ENCODE measurements around the gene TGM2.

The TGM2 gene

DNA sequence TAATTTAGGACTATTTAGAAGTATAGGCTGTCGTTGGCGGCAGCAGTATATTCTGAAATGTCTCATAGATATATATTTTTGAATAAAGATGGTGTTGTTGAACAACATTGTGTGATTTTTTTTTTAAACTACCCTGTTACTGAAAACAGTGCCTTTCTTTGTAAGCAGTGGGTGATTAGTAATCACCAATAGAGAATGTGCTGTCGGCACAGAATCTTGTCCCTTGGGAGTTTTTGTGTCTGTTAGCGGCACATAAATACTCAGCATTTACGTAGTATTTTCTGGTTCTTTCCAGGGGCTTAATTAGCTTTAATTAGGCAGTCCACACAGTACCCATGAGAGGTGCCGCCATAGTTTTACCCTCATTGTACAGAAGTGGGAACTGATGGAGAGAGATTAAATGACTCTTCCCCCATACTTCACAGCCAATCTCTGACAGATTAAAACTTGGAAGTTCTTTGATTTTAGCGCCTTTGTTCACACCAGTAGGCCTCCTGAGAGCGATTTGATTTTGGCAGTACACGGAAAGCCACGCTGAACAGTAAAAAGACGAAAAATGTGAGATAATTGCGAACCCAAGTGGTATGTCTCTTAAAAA, 72.7 kb downstream of the TGM2 start:
- H3K4me3 ChIP-seq (ENCODE audit: low read depth, low read length), result no peak overlapping the region

GRCh38 chr20:38091441-38092216, 73.4 kb downstream of the TGM2 start:
- no peak overlapping the region for H3K4me3 ChIP-seq (ENCODE audit: low read depth, low read length)
- TF ChIP-seq CTCF (IDR thresholded peaks at IDR 0.05; ENCODE audit: low read depth, low read length), result no peak

More for the DNA sequence above, 72.7 kb downstream of the TGM2 start:
- no peak for TF ChIP-seq CTCF (IDR thresholded peaks at IDR 0.05; ENCODE audit: low read depth, low read length)

DNA sequence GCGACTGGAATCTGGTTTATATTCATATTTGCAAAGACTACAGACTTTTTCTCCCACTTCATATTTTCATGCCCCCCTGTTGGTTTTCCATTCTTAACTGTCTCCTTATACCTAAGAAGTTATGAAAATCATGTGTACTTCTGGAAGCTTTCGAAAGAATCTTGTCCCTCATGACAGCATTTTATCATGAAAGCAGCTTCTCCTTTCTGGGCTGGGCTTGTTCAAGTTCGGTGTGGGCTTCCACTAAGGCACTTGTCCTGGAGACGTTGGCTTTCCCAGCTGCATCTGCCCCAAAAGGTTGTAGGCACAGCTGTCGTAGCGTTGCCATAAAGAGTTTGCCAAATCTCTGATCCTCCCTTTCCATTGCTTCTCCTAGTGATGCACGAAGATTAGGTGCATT, 75.0 kb downstream of the TGM2 start:
- no peak for TF ChIP-seq CTCF (IDR thresholded peaks at IDR 0.05; ENCODE audit: low read depth, low read length)
- no peak overlapping the region for H3K4me3 ChIP-seq (ENCODE audit: low read depth, low read length)

DNA sequence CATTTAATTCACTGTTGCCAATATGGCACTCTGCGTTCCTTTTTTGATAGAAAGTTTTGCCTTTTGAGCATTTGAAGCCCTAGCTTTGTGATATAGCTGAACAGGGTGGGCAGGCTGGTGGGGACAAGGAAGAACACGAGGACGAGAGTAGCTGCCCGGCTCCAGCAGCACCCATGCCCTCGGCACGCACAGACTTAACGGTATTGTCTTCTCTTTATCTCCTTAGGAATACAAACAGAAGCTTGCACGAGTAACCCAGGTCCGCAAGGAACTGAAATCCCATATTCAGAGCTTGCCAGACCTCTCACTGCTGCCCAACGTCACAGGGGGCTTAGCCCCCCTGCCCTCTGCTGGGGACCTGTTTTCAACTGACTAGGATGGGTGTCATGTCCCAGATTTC, 75.6 kb downstream of the TGM2 start:
- H3K4me3 ChIP-seq (ENCODE audit: low read depth, low read length), result no peak overlapping the region
- TF ChIP-seq CTCF (IDR thresholded peaks at IDR 0.05; ENCODE audit: low read depth, low read length), result no peak

DNA sequence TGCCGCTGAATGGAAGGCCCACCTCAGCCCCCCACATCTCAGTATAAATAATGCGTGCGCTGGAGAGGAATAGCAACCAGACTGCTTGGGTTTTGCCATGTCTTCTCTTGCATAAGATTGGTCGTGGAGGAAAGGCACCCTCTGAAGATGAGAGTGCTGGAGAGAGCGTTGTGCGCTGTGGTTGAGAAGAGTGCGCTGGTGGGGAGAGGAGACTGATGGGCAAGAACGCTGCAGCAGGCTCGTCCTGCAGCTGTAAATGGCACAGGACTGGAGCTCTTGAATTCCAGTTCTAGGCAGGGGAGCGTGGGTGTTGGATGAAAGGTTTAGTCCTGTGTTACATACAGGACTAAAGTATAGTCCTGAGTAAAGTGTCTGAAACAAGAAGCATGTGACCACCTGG, 80.0 kb downstream of the TGM2 start:
- TF ChIP-seq CTCF (IDR thresholded peaks at IDR 0.05; ENCODE audit: low read depth, low read length), result no peak
- peak overlapping the region; percentile 1; the same call in 1 of the 2 replicates for H3K4me3 ChIP-seq (ENCODE audit: low read depth, low read length)

GRCh38 chr20:38084425-38084951, 80.6 kb downstream of the TGM2 start:
- H3K4me3 ChIP-seq (ENCODE audit: low read depth, low read length), result peak overlapping the region; percentile 1; the same call in 1 of the 2 replicates

More at GRCh38 chr20:38084425-38084951, 80.6 kb downstream of the TGM2 start:
- TF ChIP-seq CTCF (IDR thresholded peaks at IDR 0.05; ENCODE audit: low read depth, low read length), result no peak

Measured in WI38 (cell line).